Body of pancreas (tissue), 4 donors: Measurements from ENCODE around the gene GLIPR1L2.

ENCODE experiments used
- CTCF ChIP-seq, 7 experiments: fragments of 450-650 bp in 4 of 7; fragments of 200-600 bp in 3 of 7; sonication (generic) in 3 of 7; IDR thresholded peaks; one replicate each; pipeline ENCODE4 v1.5.1; 2016 to 2019; ENCODE audit warnings: antibody characterized with exemption in 7 of 7
- POLR2A ChIP-seq, 3 donors: fragments of 450-650 bp; IDR thresholded peaks; one replicate each; pipeline ENCODE4 v1.6.1; 2016; ENCODE audit warnings: antibody characterized with exemption in 3 of 3, mild to moderate bottlenecking in 2 of 3

GRCh38 chr12:75414671-75415070, 23.8 kb downstream of the GLIPR1L2 start:
- no peak for TF ChIP-seq CTCF (IDR thresholded peaks at IDR 0.05)
- TF ChIP-seq POLR2A (IDR thresholded peaks at IDR 0.05) = no peak
